Heart right ventricle (tissue), 16 donors: ENCODE measurements around the gene TMPRSS13. TPM values are rescaled to one million over a fixed set of nuclear protein-coding genes. Genes with fewer than 3 reads are reported as not detected.

Experiments used
- ATAC-seq, 8 donors: fragments of 200-7000 bp; cut with Tn5 transposase; one replicate each; pipeline ENCODE4 v1.9.1; 2020; ENCODE audit warnings: mild to moderate bottlenecking in 8 of 8, moderate library complexity in 8 of 8, moderate number of reproducible peaks in 1 of 8
- DNase-seq, 2 donors: peaks; one replicate each; pipeline ENCODE4 v3.0.0-alpha.2; 2020
- H3K27ac ChIP-seq, 10 donors: fragments of 200-600 bp; sonication (generic) in 2 of 10; one replicate each; pipeline versions ENCODE4 v1.5.0 to v1.8.0; 2020 to 2022; ENCODE audit warnings: mild to moderate bottlenecking in 3 of 10
- H3K27me3 ChIP-seq, 7 donors: fragments of 200-600 bp; one replicate each; pipeline ENCODE4 v1.8.0; 2021 to 2022; ENCODE audit warnings: mild to moderate bottlenecking in 2 of 7
- H3K36me3 ChIP-seq, 9 donors: fragments of 200-600 bp; sonication (generic) in 1 of 9; one replicate each; pipeline versions ENCODE4 v1.5.0 to v1.8.0; 2020 to 2022; ENCODE audit warnings: mild to moderate bottlenecking in 2 of 9
- H3K4me1 ChIP-seq, 9 donors: fragments of 200-600 bp; sonication (generic) in 1 of 9; one replicate each; pipeline versions ENCODE4 v1.5.0 to v1.8.0; 2020 to 2022; ENCODE audit warnings: mild to moderate bottlenecking in 4 of 9
- H3K4me3 ChIP-seq, 10 donors: fragments of 200-600 bp; sonication (generic) in 2 of 10; one replicate each; pipeline versions ENCODE4 v1.5.0 to v1.8.0; 2020 to 2022; ENCODE audit warnings: mild to moderate bottlenecking in 7 of 10, moderate library complexity in 2 of 10
- H3K9me3 ChIP-seq, 11 donors: fragments of 200-600 bp in 10 of 11; sonication (generic) in 2 of 11; one replicate each; pipeline versions ENCODE4 v1.5.0 to v1.8.0; 2013 to 2022; ENCODE audit warnings: mild to moderate bottlenecking in 2 of 11, control low read depth in 1 of 11, moderate library complexity in 1 of 11
- CTCF ChIP-seq, 9 donors: fragments of 200-600 bp; sonication (generic) in 2 of 9; IDR thresholded peaks; one replicate each; pipeline versions ENCODE4 v1.5.0 to v1.8.0; 2021 to 2022; ENCODE audit warnings: antibody characterized with exemption in 9 of 9, mild to moderate bottlenecking in 5 of 9, moderate library complexity in 1 of 9
- WGBS, 2 donors: extraction: QIAGEN DNeasy Blood & Tissue Kit; methylation state at CpG; one replicate each; pipeline ENCODE4 v1.1.7; 2013; ENCODE audit warnings: inconsistent platforms in 1 of 2; 5-methylcytosine and 5-hydroxymethylcytosine counted together
- intact Hi-C, 10 donors: fragments of 100-400 bp; cut with DNase I; formaldehyde crosslinking; loops; one replicate each; pipeline versions ENCODE4 v1.11.1 to v1.14.2; 2022
- polyA plus RNA-seq, 2 donors: library from polyadenylated mRNA; stranded (reverse); fragments of 200-250 nt; gene quantifications; one replicate each; pipeline ENCODE4 v1.2.3, GENCODE V29; 2013
- total RNA-seq, 10 donors: library from RNA; stranded (reverse); fragmentation: NEBNext Ultra II Directional in 3 of 10; extraction: Animal tissue kit (Norgen Biotek cat#: 25700) in 3 of 10; gene quantifications; one replicate each; pipeline versions ENCODE4 v1.2.1 to v1.2.4, GENCODE V29; 2021 to 2023
- donor health status: Arrhythmogenic right ventricular cardiomyopathy.
- donor health status: ischemic (EF 13 %, LVEDD 7.1; RV severe dilation, severe dysfunction).
- donor health status: healthy with polysubstance abuse.
- donor health status: DM: no; HTN: yes; CAD: no.
- donor health status: DM: no; HTN: no; CAD: no.
- donor health status: ischemic (EF 25% LVEDD 6.9; RV normal size, moderate dysfunction).
- donor health status: ischemic (EF 25% LVEDD 5.7; RV mildly dilated, moderate dysfunction).
- donor health status: healthy.
- donor health status: DM: yes; HTN: yes; CAD: no.
- donor health status: Ischemic cardiomyopathy.
- donor health status: ischemic (EF 35%, LVEDD 5.7; RV mildly dilated, moderate dysfunction).
- donor health status: nonischemic (EF 11% LVEDD 7.7; RV severe dilation, severe dysfunction).
- donor health status: DM: yes; HTN: yes; CAD: no.
- donor health status: PGD.
- donor health status: ischemic (EF 29% LVEDD 5.4; RV normal size, mild dysfunction).
- donor health status: nonischemic (EF 23%, LVEDD 6.1; RV moderate dilation, normal function).

TMPRSS13 gene
- total and polyA plus RNA-seq, 12 donors: 0.03 to 0.32 (median 0.18) TPM; not detected in 7

- Histone ChIP-seq H3K4me1 (no peaks in the 10 kb centered on the region), H3K4me3 (no peak overlapping the region), H3K9me3 (no peaks in the 10 kb centered on the region), H3K27me3 (peaks cover 0 to 11% (median 0%) of the 10 kb centered on the region in 7 donors), H3K36me3 (no peaks in the 10 kb centered on the region), H3K27ac (no peak overlapping the region)
- no peak for DNase-seq
- WGBS, 2 donors: 95 to 96% methylated on average over 5 of the region's 5 CpGs
- TF ChIP-seq CTCF (IDR thresholded peaks at IDR 0.05): no peak
- ATAC-seq: no peak
- intact Hi-C loops: no loop called here
These were observed 7.3 kb downstream of the TMPRSS13 start for GRCh38 chr11:117921893-117922292.

DNA sequence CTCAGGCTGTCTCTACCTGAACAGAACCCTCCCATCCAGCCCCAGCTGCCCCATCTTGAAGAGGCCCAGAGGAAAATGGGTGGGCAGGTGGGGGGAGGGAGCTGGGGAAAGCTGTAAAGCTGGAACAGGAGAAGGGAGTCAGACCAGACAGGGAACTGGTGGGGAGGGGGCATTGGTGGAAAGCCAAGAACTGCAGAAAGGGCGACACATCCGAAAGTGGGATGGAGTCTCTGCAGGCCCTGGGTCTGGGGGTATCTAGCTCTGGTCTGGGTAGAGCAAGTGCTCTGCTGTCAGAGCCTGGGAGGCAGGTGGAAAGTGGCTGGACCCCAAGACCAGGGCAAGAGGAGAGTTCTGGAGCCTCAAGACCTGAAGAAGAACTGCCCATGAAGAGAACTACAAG is 7.7 kb downstream of the TMPRSS13 start:
- whole genome bisulfite sequencing, 2 donors: 94 to 97% methylated on average over 2 of the region's 2 CpGs
- intact Hi-C loops: no loop called here

DNA sequence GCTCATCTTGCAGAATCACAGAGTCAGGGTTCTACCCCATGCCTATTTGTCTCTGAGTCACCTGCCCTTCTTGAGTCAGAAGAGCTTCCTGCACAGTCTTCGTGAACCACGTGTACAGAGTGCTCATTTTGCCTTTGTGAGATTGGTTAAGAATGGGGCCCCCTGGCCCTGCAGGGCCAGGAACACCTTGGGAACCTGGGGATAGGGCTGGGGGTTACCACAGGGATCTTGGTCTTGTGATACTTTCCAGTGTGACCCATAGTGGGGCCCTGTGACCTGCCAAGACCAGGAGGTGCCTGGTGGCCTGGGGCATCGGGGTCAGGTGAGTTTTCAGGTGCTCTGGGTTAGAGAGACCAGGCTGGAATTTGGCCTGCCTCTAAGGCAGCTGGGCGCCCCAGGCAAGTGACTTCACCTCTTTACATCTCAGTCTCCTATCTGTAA is 9.4 kb downstream of the TMPRSS13 start:
- H3K36me3 ChIP-seq: no peaks in the 10 kb centered on the region
- 89 to 95% methylated on average over 4 of the region's 4 CpGs for WGBS, 2 donors
- no peak for ATAC-seq
- H3K9me3 ChIP-seq: no peaks in the 10 kb centered on the region
- no peaks in the 10 kb centered on the region for H3K4me1 ChIP-seq
- no peak for TF ChIP-seq CTCF (IDR thresholded peaks at IDR 0.05)
- intact Hi-C loops: no loop called here
- H3K27ac ChIP-seq: no peak overlapping the region
- no peak overlapping the region for H3K4me3 ChIP-seq
- peaks cover 0 to 15% (median 0%) of the 10 kb centered on the region in 7 donors for H3K27me3 ChIP-seq
- DNase-seq: no peak

More for the DNA sequence above, 7.7 kb downstream of the TMPRSS13 start:
- no peak for DNase-seq
- no peak for TF ChIP-seq CTCF (IDR thresholded peaks at IDR 0.05)
- peaks cover 0 to 13% (median 0%) of the 10 kb centered on the region in 7 donors for H3K27me3 ChIP-seq
- H3K36me3 ChIP-seq: no peaks in the 10 kb centered on the region
- H3K27ac ChIP-seq: no peak overlapping the region
- no peak overlapping the region for H3K4me3 ChIP-seq
- no peak for ATAC-seq
- no peaks in the 10 kb centered on the region for H3K4me1 ChIP-seq
- H3K9me3 ChIP-seq: no peaks in the 10 kb centered on the region

- intact Hi-C loops: no loop called here
- Histone ChIP-seq H3K4me3 (no peak overlapping the region), H3K27ac (no peak overlapping the region), H3K9me3 (no peaks in the 10 kb centered on the region), H3K36me3 (no peaks in the 10 kb centered on the region), H3K4me1 (no peaks in the 10 kb centered on the region), H3K27me3 (peaks cover 0 to 15% (median 0%) of the 10 kb centered on the region in 7 donors)
- TF ChIP-seq CTCF (IDR thresholded peaks at IDR 0.05): no peak
- WGBS, 2 donors: 32 to 39% methylated on average over 4 of the region's 4 CpGs
- DNase-seq: no peak
- ATAC-seq: peak in 3 of 8 donors; percentile 6 to 49 (median 13)
These were observed 9.9 kb downstream of the TMPRSS13 start for GRCh38 chr11:117919341-117919740.
